ENCODE results near the gene POU5F1.

The POU5F1 gene

GRCh38 chr6:31144296-31144969 lies 26.0 kb downstream of the POU5F1 start:
- DNase-seq (ENCODE audit: low spot score) (no peak), FAIRE-seq (no peak)

GRCh38 chr6:31143148-31143547 lies 27.3 kb downstream of the POU5F1 start:
- no peak for FAIRE-seq
- peak; percentile 42 for DNase-seq (ENCODE audit: low spot score)

GRCh38 chr6:31142361-31142761 lies 28.1 kb downstream of the POU5F1 start:
- no peak for FAIRE-seq
- no peak for DNase-seq (ENCODE audit: low spot score)

- no peak for FAIRE-seq
- no peak for DNase-seq (ENCODE audit: low spot score)
These were observed 29.8 kb downstream of the POU5F1 start for GRCh38 chr6:31140643-31141042.

GRCh38 chr6:31139599-31139998 lies 30.9 kb downstream of the POU5F1 start:
- peak; percentile 56 for DNase-seq (ENCODE audit: low spot score)
- FAIRE-seq: no peak

GRCh38 chr6:31138982-31139381 lies 31.5 kb downstream of the POU5F1 start, which contains the start of gene PSORS1C2:
Gene PSORS1C2 (minus strand): TSS chr6:31139066. CDS start chr6:31139026, 40 bp downstream.
- FAIRE-seq (no peak), DNase-seq (ENCODE audit: low spot score) (no peak)

GRCh38 chr6:31135710-31136109 lies 34.8 kb downstream of the POU5F1 start:
- no peak for DNase-seq (ENCODE audit: low spot score)
- no peak for FAIRE-seq

- no peak for FAIRE-seq
- no peak for DNase-seq (ENCODE audit: low spot score)
These were observed 37.7 kb downstream of the POU5F1 start for GRCh38 chr6:31132806-31133205.

- DNase-seq (ENCODE audit: low spot score) (no peak), FAIRE-seq (no peak)
These were observed 38.9 kb downstream of the POU5F1 start for GRCh38 chr6:31131595-31131994.

- no peak for DNase-seq (ENCODE audit: low spot score)
- no peak for FAIRE-seq
These were observed 39.7 kb downstream of the POU5F1 start for GRCh38 chr6:31130751-31131150.

- DNase-seq (ENCODE audit: low spot score): no peak
These were observed 41.4 kb downstream of the POU5F1 start for GRCh38 chr6:31129130-31129529.

GRCh38 chr6:31128093-31128676 lies 42.3 kb downstream of the POU5F1 start:
- DNase-seq (ENCODE audit: low spot score) (peak; percentile 66), FAIRE-seq (no peak)

More at GRCh38 chr6:31129130-31129529, 41.4 kb downstream of the POU5F1 start:
- no peak for FAIRE-seq

- no peak for FAIRE-seq
- DNase-seq (ENCODE audit: low spot score): no peak
These were observed 43.9 kb downstream of the POU5F1 start for GRCh38 chr6:31126396-31127175.

GRCh38 chr6:31125586-31126363 lies 44.7 kb downstream of the POU5F1 start:
- no peak for FAIRE-seq
- DNase-seq (ENCODE audit: low spot score): no peak

GRCh38 chr6:31125162-31125561 lies 45.3 kb downstream of the POU5F1 start:
- FAIRE-seq (no peak), DNase-seq (ENCODE audit: low spot score) (peak; percentile 64)

- FAIRE-seq (peak; percentile 84), DNase-seq (ENCODE audit: low spot score) (peak; percentile 85)
These were observed 47.4 kb downstream of the POU5F1 start for GRCh38 chr6:31122791-31123706.

GRCh38 chr6:31121131-31121790 lies 49.2 kb downstream of the POU5F1 start:
- FAIRE-seq: no peak
- DNase-seq (ENCODE audit: low spot score): no peak

- FAIRE-seq (no peak), DNase-seq (ENCODE audit: low spot score) (no peak)
These were observed 50.1 kb downstream of the POU5F1 start, which contains the start of gene CDSN for GRCh38 chr6:31120151-31120915. Gene CDSN (minus strand): TSS chr6:31120446. CDS start chr6:31120419, 27 bp downstream.

GRCh38 chr6:31118178-31118577 lies 52.3 kb downstream of the POU5F1 start:
- no peak for FAIRE-seq
- DNase-seq (ENCODE audit: low spot score): no peak
